Naive thymus-derived CD8-positive, alpha-beta T cell (primary cell): ENCODE data around the gene CACNA1C. TPM values are rescaled to one million over a fixed set of nuclear protein-coding genes. Genes with fewer than 3 reads are reported as not detected.

Source experiments
- ATAC-seq, 2 donors: fragments of 150-1000 bp; cut with Tn5 transposase in 1 of 2; sonication (Bioruptor Pico), chemical (Tn5 transposase) in 1 of 2; 1 replicate in 1 of 2; 2 replicates in 1 of 2; pipeline ENCODE4 v1.10.0; 2021; ENCODE audit warnings: mild to moderate bottlenecking in 2 of 2, moderate library complexity in 2 of 2
- POLR2A ChIA-PET: fragments of 350-600 bp; sonication (Branson Sonifier 250); formaldehyde crosslinking; loops from one replicate; lab custom pipeline; 2021; ENCODE audit warnings: antibody characterized with exemption; lab: Charles Lee
- DNase-seq, 10 donors: peaks; one replicate each; pipeline versions ENCODE4 v3.0.0 to v3.0.0-alpha.2; 2020 to 2022
- H3K27ac Mint-ChIP-seq, 10 donors: one replicate each; pipeline ENCODE4 v1.8.0; 2020 to 2022; ENCODE audit warnings: mild to moderate bottlenecking in 10 of 10, mixed read lengths in 10 of 10, moderate library complexity in 4 of 10, inconsistent platforms in 1 of 10
- H3K27me3 Mint-ChIP-seq, 5 donors: one replicate each; pipeline ENCODE4 v1.8.0; 2021 to 2022; ENCODE audit warnings: mixed read lengths in 5 of 5
- H3K36me3 Mint-ChIP-seq, 3 donors: one replicate each; pipeline ENCODE4 v1.8.0; 2020 to 2022; ENCODE audit warnings: mixed read lengths in 3 of 3, mild to moderate bottlenecking in 2 of 3, inconsistent platforms in 1 of 3
- H3K4me1 Mint-ChIP-seq, 4 donors: one replicate each; pipeline ENCODE4 v1.8.0; 2021 to 2022; ENCODE audit warnings: mixed read lengths in 4 of 4
- H3K4me3 Mint-ChIP-seq, 10 donors: one replicate each; pipeline ENCODE4 v1.8.0; 2020 to 2022; ENCODE audit warnings: mild to moderate bottlenecking in 10 of 10, mixed read lengths in 10 of 10, moderate library complexity in 6 of 10, inconsistent platforms in 1 of 10
- H3K9me3 Mint-ChIP-seq, 9 donors: one replicate each; pipeline ENCODE4 v1.8.0; 2020 to 2022; ENCODE audit warnings: mixed read lengths in 9 of 9, mild to moderate bottlenecking in 3 of 9, inconsistent platforms in 1 of 9, moderate library complexity in 1 of 9
- polyA plus RNA-seq, 3 donors: library from polyadenylated mRNA; unstranded; fragments of 300-500 nt; fragmentation: Illumina TruSeq; gene quantifications; one replicate each; pipeline ENCODE4 v1.2.3, GENCODE V29; 2021
- total RNA-seq, 8 experiments: library from RNA in 2 of 8; stranded (reverse) in 2 of 8; gene quantifications; one replicate each; pipeline ENCODE4 v1.2.3 and lab custom pipeline; 2021 to 2026

The CACNA1C gene
- total and polyA plus RNA-seq, 5 experiments from 2014 or later: 0.05 to 0.21 (median 0.16) TPM

GRCh38 chr12:2414810-2415567, 362.2 kb downstream of the CACNA1C start:
- ATAC-seq: no peak
- H3K9me3 Mint-ChIP-seq: no peaks in the 10 kb centered on the region

GRCh38 chr12:2415568-2415944, 362.8 kb downstream of the CACNA1C start:
- ATAC-seq: no peak
- no peaks in the 10 kb centered on the region for H3K36me3 Mint-ChIP-seq
- no peaks in the 10 kb centered on the region for H3K4me1 Mint-ChIP-seq
- POLR2A ChIA-PET: no interaction called here
- H3K27me3 Mint-ChIP-seq: peaks cover 0 to 5% (median 2%) of the 10 kb centered on the region in 5 donors
- H3K4me3 Mint-ChIP-seq: no peak overlapping the region
- no peaks in the 10 kb centered on the region for H3K9me3 Mint-ChIP-seq
- DNase-seq: peak in 1 of 10 donors; percentile 19
- H3K27ac Mint-ChIP-seq: no peak overlapping the region

More at GRCh38 chr12:2414810-2415567, 362.2 kb downstream of the CACNA1C start:
- Mint-ChIP-seq H3K36me3 (no peaks in the 10 kb centered on the region), H3K4me1 (no peaks in the 10 kb centered on the region), H3K27me3 (peaks cover 0 to 5% (median 2%) of the 10 kb centered on the region in 5 donors), H3K4me3 (no peak overlapping the region), H3K27ac (no peak overlapping the region)
- POLR2A ChIA-PET: no interaction called here
- DNase-seq: no peak

- peak overlapping the region in 1 of 10 donors; percentile 26 for H3K27ac Mint-ChIP-seq
- DNase-seq (no peak), ATAC-seq (no peak)
- H3K4me1 Mint-ChIP-seq: no peaks in the 10 kb centered on the region
- no peaks in the 10 kb centered on the region for H3K9me3 Mint-ChIP-seq
- no peak overlapping the region for H3K4me3 Mint-ChIP-seq
- H3K36me3 Mint-ChIP-seq: no peaks in the 10 kb centered on the region
- H3K27me3 Mint-ChIP-seq: peaks cover 0 to 3% (median 0%) of the 10 kb centered on the region in 5 donors
- POLR2A ChIA-PET: no interaction called here
Measured at GRCh38 chr12:2416158-2416557, 363.4 kb downstream of the CACNA1C start.

- Mint-ChIP-seq H3K4me1 (no peaks in the 10 kb centered on the region), H3K4me3 (no peak overlapping the region), H3K27me3 (peaks cover 0 to 4% (median 0%) of the 10 kb centered on the region in 5 donors), H3K27ac (no peak overlapping the region), H3K9me3 (no peaks in the 10 kb centered on the region), H3K36me3 (no peaks in the 10 kb centered on the region)
- ATAC-seq (no peak), DNase-seq (no peak)
- POLR2A ChIA-PET: no interaction called here
Measured at GRCh38 chr12:2417481-2418160, 364.8 kb downstream of the CACNA1C start.

- no peaks in the 10 kb centered on the region for H3K4me1 Mint-ChIP-seq
- H3K36me3 Mint-ChIP-seq: no peaks in the 10 kb centered on the region
- DNase-seq (no peak), ATAC-seq (no peak)
- no peak overlapping the region for H3K4me3 Mint-ChIP-seq
- H3K27me3 Mint-ChIP-seq: peaks cover 0 to 4% (median 0%) of the 10 kb centered on the region in 5 donors
- POLR2A ChIA-PET: no interaction called here
- peak overlapping the region in 1 of 10 donors; percentile 87 for H3K27ac Mint-ChIP-seq
- H3K9me3 Mint-ChIP-seq: no peaks in the 10 kb centered on the region
Measured at GRCh38 chr12:2418579-2418978, 365.8 kb downstream of the CACNA1C start.

GRCh38 chr12:2422591-2422990, 369.8 kb downstream of the CACNA1C start:
- Mint-ChIP-seq H3K9me3 (peaks cover 0 to 5% (median 0%) of the 10 kb centered on the region in 9 donors), H3K4me3 (no peak overlapping the region), H3K4me1 (no peaks in the 10 kb centered on the region), H3K27me3 (peaks cover 0 to 4% (median 0%) of the 10 kb centered on the region in 5 donors), H3K27ac (no peak overlapping the region), H3K36me3 (no peaks in the 10 kb centered on the region)
- ATAC-seq (no peak), DNase-seq (no peak)
- POLR2A ChIA-PET: no interaction called here

- Mint-ChIP-seq H3K36me3 (no peaks in the 10 kb centered on the region), H3K27ac (no peak overlapping the region), H3K27me3 (peaks cover 0 to 4% (median 3%) of the 10 kb centered on the region in 5 donors), H3K4me3 (no peak overlapping the region), H3K4me1 (peaks cover 0 to 1% (median 0%) of the 10 kb centered on the region in 4 donors), H3K9me3 (peaks cover 0 to 5% (median 0%) of the 10 kb centered on the region in 9 donors)
- POLR2A ChIA-PET: no interaction called here
- DNase-seq (no peak), ATAC-seq (no peak)
Measured at GRCh38 chr12:2429032-2429431, 376.2 kb downstream of the CACNA1C start.

- peaks cover 3 to 21% (median 10%) of the 10 kb centered on the region in 5 donors for H3K27me3 Mint-ChIP-seq
- POLR2A ChIA-PET: no interaction called here
- no peaks in the 10 kb centered on the region for H3K9me3 Mint-ChIP-seq
- no peak overlapping the region for H3K27ac Mint-ChIP-seq
- no peak overlapping the region for H3K4me3 Mint-ChIP-seq
- ATAC-seq: no peak
- peaks cover 0 to 1% (median 0%) of the 10 kb centered on the region in 4 donors for H3K4me1 Mint-ChIP-seq
- DNase-seq: no peak
- no peaks in the 10 kb centered on the region for H3K36me3 Mint-ChIP-seq
Measured at GRCh38 chr12:2431810-2432209, 379.0 kb downstream of the CACNA1C start.

- H3K9me3 Mint-ChIP-seq: peaks cover 0 to 9% (median 0%) of the 10 kb centered on the region in 9 donors
- no peaks in the 10 kb centered on the region for H3K36me3 Mint-ChIP-seq
- POLR2A ChIA-PET: no interaction called here
- no peak for DNase-seq
- H3K27ac Mint-ChIP-seq: no peak overlapping the region
- no peak overlapping the region for H3K4me3 Mint-ChIP-seq
- H3K4me1 Mint-ChIP-seq: peaks cover 0 to 1% (median 0%) of the 10 kb centered on the region in 4 donors
- peaks cover 3 to 21% (median 10%) of the 10 kb centered on the region in 5 donors for H3K27me3 Mint-ChIP-seq
- no peak for ATAC-seq
Measured at GRCh38 chr12:2432856-2433255, 380.1 kb downstream of the CACNA1C start.

GRCh38 chr12:2435511-2435910, 382.7 kb downstream of the CACNA1C start:
- DNase-seq: no peak
- H3K9me3 Mint-ChIP-seq: peaks cover 0 to 15% (median 0%) of the 10 kb centered on the region in 9 donors

GRCh38 chr12:2439332-2440100, 386.7 kb downstream of the CACNA1C start:
- H3K27me3 Mint-ChIP-seq: peaks cover 3 to 21% (median 12%) of the 10 kb centered on the region in 5 donors
- POLR2A ChIA-PET: no interaction called here

More at GRCh38 chr12:2435511-2435910, 382.7 kb downstream of the CACNA1C start:
- Mint-ChIP-seq H3K36me3 (no peaks in the 10 kb centered on the region), H3K27ac (no peak overlapping the region), H3K4me1 (peaks cover 0 to 3% (median 0%) of the 10 kb centered on the region in 4 donors), H3K27me3 (peaks cover 3 to 21% (median 12%) of the 10 kb centered on the region in 5 donors), H3K4me3 (no peak overlapping the region)
- ATAC-seq: no peak
- POLR2A ChIA-PET: no interaction called here

GRCh38 chr12:2443776-2444175, 391.0 kb downstream of the CACNA1C start:
- H3K27me3 Mint-ChIP-seq: peaks cover 4 to 29% (median 17%) of the 10 kb centered on the region in 5 donors
- peaks cover 0 to 3% (median 0%) of the 10 kb centered on the region in 4 donors for H3K4me1 Mint-ChIP-seq
- H3K36me3 Mint-ChIP-seq: no peaks in the 10 kb centered on the region
- H3K9me3 Mint-ChIP-seq: peaks cover 0 to 2% (median 0%) of the 10 kb centered on the region in 9 donors
- H3K27ac Mint-ChIP-seq: no peak overlapping the region
- no peak for DNase-seq
- no peak for ATAC-seq
- no peak overlapping the region for H3K4me3 Mint-ChIP-seq
- POLR2A ChIA-PET: no interaction called here

More at GRCh38 chr12:2439332-2440100, 386.7 kb downstream of the CACNA1C start:
- ATAC-seq (no peak), DNase-seq (no peak)
- Mint-ChIP-seq H3K36me3 (no peaks in the 10 kb centered on the region), H3K27ac (no peak overlapping the region), H3K9me3 (peaks cover 0 to 15% (median 0%) of the 10 kb centered on the region in 9 donors), H3K4me1 (peaks cover 0 to 3% (median 0%) of the 10 kb centered on the region in 4 donors), H3K4me3 (no peak overlapping the region)
